Caco-2 (cell line): ENCODE data around the gene RAI1. TPM values are rescaled to one million over a fixed set of nuclear protein-coding genes. Genes with fewer than 3 reads are reported as not detected.
A peak's percentile ranks its signal among the peaks of the same experiment; 100 is the strongest.

Experiments
- BruUV-seq: library from RNA; stranded (reverse); fragments of 400-500 nt; replicated peaks from 2 replicates; lab custom pipeline; 2021; lab: Mats Ljungman, UMichigan
- CTCF ChIA-PET: fragments of 300-600 bp; sonication (Branson Sonifier 250); formaldehyde crosslinking; loops from one replicate; lab custom pipeline; 2022; ENCODE audit warnings: antibody characterized with exemption; lab: Charles Lee
- POLR2A ChIA-PET: fragments of 300-600 bp; sonication (Branson Sonifier 250); formaldehyde crosslinking; loops from one replicate; lab custom pipeline; 2022; ENCODE audit warnings: antibody characterized with exemption; lab: Charles Lee
- DNase-seq, 2 experiments: peaks; one replicate each; pipeline versions ENCODE4 v3.0.0 to v3.0.0-alpha.2; 2020 to 2022
- H3K27me3 ChIP-seq: replicated peaks from 2 replicates; pipeline ENCODE4 v1.6.0; 2011; ENCODE audit warnings: low read length; ENCODE audit not compliant: control insufficient read depth, insufficient read depth
- H3K36me3 ChIP-seq: 2 replicates; pipeline ENCODE4 v1.5.1; 2011; ENCODE audit warnings: low read length; ENCODE audit not compliant: control insufficient read depth, insufficient read depth
- H3K4me1 ChIP-seq: fragments of 250-450 bp; sonication (Bioruptor Pico); 2 replicates; pipeline ENCODE4 v1.5.1; 2020; ENCODE audit warnings: mild to moderate bottlenecking
- H3K4me3 ChIP-seq: 2 replicates; pipeline ENCODE4 v1.5.1; 2011; ENCODE audit warnings: low read depth, mild to moderate bottlenecking, control low read depth, low read length
- H3K9me3 ChIP-seq: fragments of 250-450 bp; sonication (Bioruptor Pico); 2 replicates; pipeline ENCODE4 v1.5.1; 2020; ENCODE audit warnings: mild to moderate bottlenecking, moderate library complexity
- H3K27ac Mint-ChIP-seq: one replicate; pipeline ENCODE4 v1.8.0; 2022; ENCODE audit warnings: mixed read lengths; ENCODE audit not compliant: unreplicated experiment
- H3K27me3 Mint-ChIP-seq: one replicate; pipeline ENCODE4 v1.8.0; 2022; ENCODE audit warnings: mixed read lengths; ENCODE audit not compliant: insufficient read depth, unreplicated experiment
- H3K36me3 Mint-ChIP-seq: one replicate; pipeline ENCODE4 v1.8.0; 2022; ENCODE audit warnings: mild to moderate bottlenecking, mixed read lengths; ENCODE audit not compliant: insufficient read depth, unreplicated experiment
- H3K4me1 Mint-ChIP-seq: one replicate; pipeline ENCODE4 v1.8.0; 2022; ENCODE audit warnings: low read depth, mixed read lengths; ENCODE audit not compliant: unreplicated experiment
- H3K4me3 Mint-ChIP-seq: one replicate; pipeline ENCODE4 v1.8.0; 2022; ENCODE audit warnings: mild to moderate bottlenecking, moderate library complexity, mixed read lengths; ENCODE audit not compliant: unreplicated experiment
- H3K9me3 Mint-ChIP-seq: one replicate; pipeline ENCODE4 v1.8.0; 2022; ENCODE audit warnings: mixed read lengths; ENCODE audit not compliant: unreplicated experiment
- CTCF ChIP-seq, 2 experiments: fragments of 200-600 bp in 1 of 2; IDR thresholded peaks; 1 replicate in 1 of 2; 2 replicates in 1 of 2; pipeline versions ENCODE4 v1.5.1 to v1.8.0; 2011 to 2022; ENCODE audit warnings: antibody characterized with exemption in 1 of 2, control low read depth in 1 of 2, inconsistent platforms in 1 of 2, low read depth in 1 of 2, low read length in 1 of 2, mild to moderate bottlenecking in 1 of 2, moderate library complexity in 1 of 2; ENCODE audit not compliant: insufficient read depth in 1 of 2, severe bottlenecking in 1 of 2, unreplicated experiment in 1 of 2
- intact Hi-C: fragments of 100-400 bp; cut with micrococcal nuclease; formaldehyde crosslinking; loops from one replicate; pipeline ENCODE4 v1.10.0; 2022; ENCODE audit not compliant: unreplicated experiment
- total RNA-seq: library from RNA; stranded (reverse); gene quantifications from 2 replicates; pipeline ENCODE4 v1.2.3, GENCODE V29; 2022

RAI1 gene
- total RNA-seq, 1 experiment from 2014 or later: 44.3 TPM

DNA sequence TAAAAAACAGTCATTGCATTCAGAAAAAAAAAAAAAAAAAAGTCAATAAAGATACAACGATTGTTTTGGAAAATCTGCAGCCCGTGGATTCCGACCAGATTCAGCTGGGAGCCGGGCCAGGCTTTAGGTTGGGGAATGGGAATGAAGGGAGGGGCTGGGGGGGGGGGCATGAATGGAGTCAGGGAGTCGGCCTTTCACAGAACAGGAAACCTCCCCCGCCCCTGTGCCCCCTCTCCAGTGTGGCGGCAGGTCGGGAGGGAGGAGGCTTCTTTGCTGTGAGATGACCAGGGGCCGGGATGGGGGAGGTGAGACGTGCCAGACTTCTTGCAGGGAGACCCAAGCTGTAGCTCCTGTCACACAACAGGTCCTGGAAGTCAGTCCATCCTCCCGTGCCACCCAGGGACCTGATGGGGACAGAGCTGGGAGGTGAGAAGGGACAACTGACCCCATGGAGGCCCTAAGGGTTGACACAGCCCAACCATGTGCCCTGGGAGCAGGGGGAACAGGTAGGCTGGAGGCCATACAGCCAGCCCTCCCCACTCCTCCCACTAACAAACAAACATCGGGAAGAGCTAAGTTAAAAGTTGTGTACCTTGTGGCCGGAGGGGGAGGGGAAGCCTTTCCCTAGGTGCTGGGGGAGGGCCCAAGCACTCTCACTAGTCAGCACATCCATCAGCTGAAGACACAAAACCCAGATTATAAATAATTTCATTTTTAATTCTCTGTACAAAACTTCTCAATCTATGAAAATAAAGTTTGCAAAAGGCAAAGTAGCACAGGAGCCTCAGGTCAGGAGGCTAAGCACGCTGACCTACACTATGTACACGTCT lies 130.3 kb downstream of the RAI1 start:
- no peaks in the 10 kb centered on the region for H3K9me3 Mint-ChIP-seq
- Histone ChIP-seq H3K9me3 (no peaks in the 10 kb centered on the region), H3K4me1 (peaks cover 12% of the 10 kb centered on the region), H3K4me3 (no peak overlapping the region), H3K27me3 (no peaks in the 10 kb centered on the region), H3K36me3 (peaks cover 12% of the 10 kb centered on the region)
- intact Hi-C loops: loop anchor here (1.0 to 10.0 kb wide), 4 partner anchors 29 to 223 kb away; partner anchors contain the start of genes ATPAF2 and GID4
- no peak for DNase-seq
- POLR2A ChIA-PET: interaction anchor here (1.9 kb wide), 1 partner anchor 25 kb away, joined by 10 read pairs; no protein-coding TSS in a partner anchor
- no peak overlapping the region for H3K4me3 Mint-ChIP-seq
- H3K27ac Mint-ChIP-seq: peak overlapping the region; percentile 16
- TF ChIP-seq CTCF (IDR thresholded peaks at IDR 0.05; ENCODE audit: insufficient read depth in 1 of 2, low read depth in 1 of 2, low read length in 1 of 2, severe bottlenecking in 1 of 2, unreplicated experiment in 1 of 2): no peak
- no peaks in the 10 kb centered on the region for H3K4me1 Mint-ChIP-seq
- BruUV-seq: no TSS peak
- H3K27me3 Mint-ChIP-seq: no peaks in the 10 kb centered on the region
- CTCF ChIA-PET: interaction anchor here (0.6 to 3.0 kb wide), 7 partner anchors 29 to 191 kb away, joined by 3 to 22 read pairs (median 4); no protein-coding TSS in a partner anchor
- H3K36me3 Mint-ChIP-seq: peaks cover 97% of the 10 kb centered on the region

- H3K4me1 Mint-ChIP-seq: no peaks in the 10 kb centered on the region
- DNase-seq: peak; percentile 66 to 85
Measured at GRCh38 chr17:17812211-17813054, 131.2 kb downstream of the RAI1 start.

More at GRCh38 chr17:17812211-17813054, 131.2 kb downstream of the RAI1 start:
- Histone ChIP-seq H3K27me3 (no peaks in the 10 kb centered on the region), H3K4me1 (peaks cover 12% of the 10 kb centered on the region), H3K4me3 (no peak overlapping the region), H3K36me3 (peaks cover 14% of the 10 kb centered on the region), H3K9me3 (no peaks in the 10 kb centered on the region)
- H3K9me3 Mint-ChIP-seq: no peaks in the 10 kb centered on the region
- CTCF ChIA-PET: interaction anchor here (0.7 to 3.0 kb wide), 6 partner anchors 10 to 247 kb away, joined by 3 to 22 read pairs (median 4); no protein-coding TSS in a partner anchor
- no peak overlapping the region for H3K4me3 Mint-ChIP-seq
- TSS peak; percentile 28 for BruUV-seq
- H3K36me3 Mint-ChIP-seq: peaks cover 99% of the 10 kb centered on the region
- TF ChIP-seq CTCF (IDR thresholded peaks at IDR 0.05; ENCODE audit: insufficient read depth in 1 of 2, low read depth in 1 of 2, low read length in 1 of 2, severe bottlenecking in 1 of 2, unreplicated experiment in 1 of 2): peak; percentile 96 to 99
- peak overlapping the region; percentile 16 for H3K27ac Mint-ChIP-seq
- intact Hi-C loops: loop anchor here (1.0 to 10.0 kb wide), 4 partner anchors 28 to 222 kb away; partner anchors contain the start of genes ATPAF2 and GID4
- H3K27me3 Mint-ChIP-seq: no peaks in the 10 kb centered on the region
- POLR2A ChIA-PET: interaction anchor here (1.9 kb wide), 1 partner anchor 24 kb away, joined by 10 read pairs; no protein-coding TSS in a partner anchor
